ENCODE data around the gene SLC6A18. TPM values are rescaled to one million over a fixed set of nuclear protein-coding genes. Genes with fewer than 3 reads are reported as not detected.
"Not testable (repeated sequence)": the region's sequence is repeated elsewhere in the genome, so short reads cannot be mapped to it uniquely, and the experiment has no call there.

Gene SLC6A18
- total RNA-seq, 1 donor from 2014 or later = not detected

- DNase-seq (ENCODE audit: low spot score) (no peak), ATAC-seq (no peak)
- intact Hi-C loops (cut with DNase I) = no loop called here
Measured at GRCh38 chr5:1222621-1223277, 2.4 kb upstream of the SLC6A18 start.

GRCh38 chr5:1223278-1223670, 1.9 kb upstream of the SLC6A18 start:
- ATAC-seq (no peak), DNase-seq (ENCODE audit: low spot score) (no peak)
- intact Hi-C loops (cut with DNase I) = no loop called here

GRCh38 chr5:1224631-1225030, 550 bp upstream of the SLC6A18 start:
- ATAC-seq = no peak
- intact Hi-C loops (cut with DNase I) = no loop called here
- DNase-seq (ENCODE audit: low spot score) = no peak

GRCh38 chr5:1226231-1226630, 1.1 kb downstream of the SLC6A18 start:
- intact Hi-C loops (cut with DNase I) = no loop called here
- no peak for ATAC-seq
- DNase-seq (ENCODE audit: low spot score) = no peak

GRCh38 chr5:1226839-1227581, 1.8 kb downstream of the SLC6A18 start:
- intact Hi-C loops (cut with DNase I) = no loop called here
- no peak for ATAC-seq
- no peak for DNase-seq (ENCODE audit: low spot score)

- ATAC-seq = no peak
- intact Hi-C loops (cut with DNase I) = no loop called here
Measured at GRCh38 chr5:1227667-1228066, 2.5 kb downstream of the SLC6A18 start.

GRCh38 chr5:1228120-1228519, 2.9 kb downstream of the SLC6A18 start:
- intact Hi-C loops (cut with DNase I) = no loop called here
- no peak for ATAC-seq
- no peak for DNase-seq (ENCODE audit: low spot score)

More at GRCh38 chr5:1227667-1228066, 2.5 kb downstream of the SLC6A18 start:
- no peak for DNase-seq (ENCODE audit: low spot score)

- DNase-seq (ENCODE audit: low spot score); intact Hi-C loops (cut with DNase I); ATAC-seq: not testable (repeated sequence)
Measured at GRCh38 chr5:1229023-1229422, 3.8 kb downstream of the SLC6A18 start.

- intact Hi-C loops (cut with DNase I) = no loop called here
- ATAC-seq (no peak), DNase-seq (ENCODE audit: low spot score) (no peak)
Measured at GRCh38 chr5:1229822-1230221, 4.6 kb downstream of the SLC6A18 start.

GRCh38 chr5:1230551-1230950, 5.4 kb downstream of the SLC6A18 start:
- intact Hi-C loops (cut with DNase I) = no loop called here
- ATAC-seq (no peak), DNase-seq (ENCODE audit: low spot score) (no peak)

GRCh38 chr5:1231354-1231905, 6.2 kb downstream of the SLC6A18 start:
- ATAC-seq (no peak), DNase-seq (ENCODE audit: low spot score) (no peak)
- intact Hi-C loops (cut with DNase I) = no loop called here

GRCh38 chr5:1232780-1233179, 7.6 kb downstream of the SLC6A18 start:
- ATAC-seq (no peak), DNase-seq (ENCODE audit: low spot score) (no peak)
- intact Hi-C loops (cut with DNase I) = no loop called here

- intact Hi-C loops (cut with DNase I) = no loop called here
- DNase-seq (ENCODE audit: low spot score) (no peak), ATAC-seq (no peak)
Measured at GRCh38 chr5:1235379-1235778, 10.2 kb downstream of the SLC6A18 start.

GRCh38 chr5:1235838-1236237, 10.7 kb downstream of the SLC6A18 start:
- no peak for ATAC-seq
- intact Hi-C loops (cut with DNase I) = no loop called here
- no peak for DNase-seq (ENCODE audit: low spot score)

- intact Hi-C loops (cut with DNase I) = no loop called here
- no peak for ATAC-seq
- DNase-seq (ENCODE audit: low spot score) = no peak
Measured at GRCh38 chr5:1239505-1240251, 14.5 kb downstream of the SLC6A18 start.

- no peak for ATAC-seq
- DNase-seq (ENCODE audit: low spot score) = no peak
- intact Hi-C loops (cut with DNase I) = no loop called here
Measured at GRCh38 chr5:1240496-1241260, 15.5 kb downstream of the SLC6A18 start.

- intact Hi-C loops (cut with DNase I) = no loop called here
- ATAC-seq (no peak), DNase-seq (ENCODE audit: low spot score) (no peak)
Measured at GRCh38 chr5:1241509-1242080, 16.4 kb downstream of the SLC6A18 start.

- intact Hi-C loops (cut with DNase I) = no loop called here
Measured at GRCh38 chr5:1242733-1243486, 17.7 kb downstream of the SLC6A18 start.

More at GRCh38 chr5:1242733-1243486, 17.7 kb downstream of the SLC6A18 start:
- DNase-seq (ENCODE audit: low spot score) (no peak), ATAC-seq (no peak)
